ENCODE measurements around the gene PLA2R1. TPM values are rescaled to one million over a fixed set of nuclear protein-coding genes. Genes with fewer than 3 reads are reported as not detected.

Gene PLA2R1
- total RNA-seq, 1 experiment from 2014 or later = 5.7 TPM

DNA sequence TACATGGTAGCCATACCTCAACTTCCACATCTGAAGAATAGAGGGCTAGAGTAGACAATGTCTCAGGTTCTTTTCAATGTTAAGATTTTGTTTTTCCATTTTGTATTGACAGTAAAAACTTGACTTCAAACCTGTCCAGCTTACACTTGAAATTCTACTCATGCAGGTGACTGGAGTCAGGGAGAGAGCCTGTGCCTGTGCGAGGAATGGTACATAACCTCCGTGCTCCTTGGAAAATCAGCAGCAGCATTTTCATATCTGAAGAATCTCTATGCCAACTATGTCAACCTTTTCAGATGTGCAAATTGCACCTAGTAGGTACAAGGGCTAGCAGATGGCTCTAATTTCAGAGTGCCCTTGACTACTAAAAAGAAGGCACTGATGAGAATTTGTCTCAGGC lies 2.1 kb downstream of the PLA2R1 start:
- Histone ChIP-seq H3K4me1 (ENCODE audit: control insufficient read depth, insufficient read depth, low read length) (peaks cover 8% of the 10 kb centered on the region; the same call in 1 of the 2 replicates), H3K27me3 (ENCODE audit: control insufficient read depth, insufficient read depth, low read length) (peaks cover 2% of the 10 kb centered on the region; the same call in 1 of the 2 replicates), H3K9me3 (ENCODE audit: control insufficient read depth, insufficient read depth, low read depth, low read length) (no peaks in the 10 kb centered on the region), H3K4me3 (ENCODE audit: low read depth in 2 of 2, low read length in 2 of 2) (no peak overlapping the region), H3K27ac (ENCODE audit: low read length) (no peak overlapping the region), H3K36me3 (ENCODE audit: control insufficient read depth, insufficient read depth, low read length) (no peaks in the 10 kb centered on the region)
- TF ChIP-seq REST (IDR thresholded peaks at IDR 0.05; ENCODE audit: insufficient read depth in 1 of 2, low read depth in 2 of 2, low read length in 1 of 2) (no peak), TCF7L2 (IDR thresholded peaks at IDR 0.05; ENCODE audit: low read depth, low read length) (no peak), SIN3A (IDR thresholded peaks at IDR 0.05; ENCODE audit: borderline replicate concordance, insufficient read depth, low read depth, low read length) (no peak), POLR2AphosphoS5 (IDR thresholded peaks at IDR 0.05; ENCODE audit: low read depth, low read length) (no peak), CTCF (IDR thresholded peaks at IDR 0.05) (no peak)
- intact Hi-C loops (cut with micrococcal nuclease; ENCODE audit: unreplicated experiment) (no loop called here), in situ Hi-C loops (cut with HindIII; ENCODE audit: low pct_unique_long_range_greater_than_20kb, low sequenced_read_pairs) (no loop called here)
- DNase-seq (ENCODE audit: low read depth, low spot score) (no peak), ATAC-seq (no peak)
- ChIA-PET POLR2A (no interaction called here), CTCF (no interaction called here)
- no TSS peak for BruUV-seq (replicated peaks)

DNA sequence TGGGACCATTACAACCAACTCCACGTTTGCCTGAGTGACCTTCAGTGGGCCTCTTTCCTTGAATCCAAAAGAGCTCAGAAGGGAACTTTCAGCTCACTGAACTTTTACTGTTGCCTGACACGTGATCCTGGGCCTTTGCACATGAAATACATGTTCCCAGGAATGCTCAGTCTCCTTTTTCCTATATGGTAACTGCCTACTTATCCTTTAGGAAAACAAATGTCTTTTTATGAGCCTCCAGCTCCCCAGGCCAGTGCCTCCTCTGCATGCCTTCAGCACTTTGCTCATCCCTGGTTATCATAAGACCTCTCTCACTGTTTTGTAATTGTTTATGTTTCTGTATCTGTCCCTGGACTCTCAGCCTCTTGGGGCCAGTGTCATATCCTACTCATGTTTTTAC lies 5.1 kb downstream of the PLA2R1 start:
- intact Hi-C loops (cut with micrococcal nuclease; ENCODE audit: unreplicated experiment) = no loop called here
- no TSS peak for BruUV-seq (replicated peaks)
- H3K4me1 ChIP-seq (ENCODE audit: control insufficient read depth, insufficient read depth, low read length) = no peaks in the 10 kb centered on the region
- no peak for DNase-seq (ENCODE audit: low read depth, low spot score)
- in situ Hi-C loops (cut with HindIII; ENCODE audit: low pct_unique_long_range_greater_than_20kb, low sequenced_read_pairs) = no loop called here
- H3K27ac ChIP-seq (ENCODE audit: low read length) = no peak overlapping the region
- ChIA-PET CTCF (no interaction called here), POLR2A (no interaction called here)
- H3K27me3 ChIP-seq (ENCODE audit: control insufficient read depth, insufficient read depth, low read length) = peaks cover 2% of the 10 kb centered on the region; the same call in 1 of the 2 replicates
- ATAC-seq = no peak
- no peaks in the 10 kb centered on the region for H3K9me3 ChIP-seq (ENCODE audit: control insufficient read depth, insufficient read depth, low read depth, low read length)
- no peaks in the 10 kb centered on the region for H3K36me3 ChIP-seq (ENCODE audit: control insufficient read depth, insufficient read depth, low read length)
- TF ChIP-seq POLR2AphosphoS5 (IDR thresholded peaks at IDR 0.05; ENCODE audit: low read depth, low read length) = no peak
- TF ChIP-seq TCF7L2 (IDR thresholded peaks at IDR 0.05; ENCODE audit: low read depth, low read length) = no peak
- no peak for TF ChIP-seq SIN3A (IDR thresholded peaks at IDR 0.05; ENCODE audit: borderline replicate concordance, insufficient read depth, low read depth, low read length)
- TF ChIP-seq CTCF (IDR thresholded peaks at IDR 0.05) = no peak
- TF ChIP-seq REST (IDR thresholded peaks at IDR 0.05; ENCODE audit: insufficient read depth in 1 of 2, low read depth in 2 of 2, low read length in 1 of 2) = no peak
- no peak overlapping the region for H3K4me3 ChIP-seq (ENCODE audit: low read depth in 2 of 2, low read length in 2 of 2)

Data from Panc1 (cell line).